GM19395 (cell line): ENCODE data around the gene ADAM10.
A peak's percentile ranks its signal among the peaks of the same experiment; 100 is the strongest.

Source experiments
- ATAC-seq: cut with Tn5 transposase; IDR thresholded peaks from one replicate; pipeline ENCODE4 v1.9.1; 2021; ENCODE audit warnings: mild to moderate bottlenecking, moderate library complexity; ENCODE audit not compliant: unreplicated experiment

Gene ADAM10

GRCh38 chr15:58726867-58727266 is 22.6 kb downstream of the ADAM10 start:
- no peak for ATAC-seq

- peak; percentile 78 for ATAC-seq
Measured at GRCh38 chr15:58724466-58724865, 25.0 kb downstream of the ADAM10 start.

GRCh38 chr15:58717357-58717756 is 32.1 kb downstream of the ADAM10 start:
- no peak for ATAC-seq

GRCh38 chr15:58716027-58716426 is 33.5 kb downstream of the ADAM10 start:
- no peak for ATAC-seq

GRCh38 chr15:58715266-58715917 is 34.1 kb downstream of the ADAM10 start:
- no peak for ATAC-seq

GRCh38 chr15:58710701-58711100 is 38.8 kb downstream of the ADAM10 start:
- no peak for ATAC-seq

GRCh38 chr15:58707397-58707796 is 42.1 kb downstream of the ADAM10 start:
- no peak for ATAC-seq

GRCh38 chr15:58705105-58705504 is 44.4 kb downstream of the ADAM10 start:
- no peak for ATAC-seq

GRCh38 chr15:58704155-58704865 is 45.2 kb downstream of the ADAM10 start:
- no peak for ATAC-seq

GRCh38 chr15:58703610-58704009 is 45.9 kb downstream of the ADAM10 start:
- no peak for ATAC-seq

- ATAC-seq = no peak
Measured at GRCh38 chr15:58702233-58702632, 47.3 kb downstream of the ADAM10 start.

GRCh38 chr15:58701376-58701775 is 48.1 kb downstream of the ADAM10 start:
- no peak for ATAC-seq

GRCh38 chr15:58699769-58700168 is 49.7 kb downstream of the ADAM10 start:
- no peak for ATAC-seq

GRCh38 chr15:58698887-58699641 is 50.4 kb downstream of the ADAM10 start:
- no peak for ATAC-seq

GRCh38 chr15:58697220-58697619 is 52.3 kb downstream of the ADAM10 start:
- ATAC-seq = no peak

- ATAC-seq = no peak
Measured at GRCh38 chr15:58696738-58697137, 52.8 kb downstream of the ADAM10 start.

- ATAC-seq = no peak
Measured at GRCh38 chr15:58694641-58695398, 54.7 kb downstream of the ADAM10 start.

- ATAC-seq = no peak
Measured at GRCh38 chr15:58690703-58691102, 58.8 kb downstream of the ADAM10 start.

- ATAC-seq = no peak
Measured at GRCh38 chr15:58689646-58690045, 59.9 kb downstream of the ADAM10 start.

GRCh38 chr15:58686286-58686685 is 63.2 kb downstream of the ADAM10 start:
- no peak for ATAC-seq

- ATAC-seq = no peak
Measured at GRCh38 chr15:58684751-58685150, 64.8 kb downstream of the ADAM10 start.
